ENCODE data around the gene CLEC1A. TPM values are rescaled to one million over a fixed set of nuclear protein-coding genes. Genes with fewer than 3 reads are reported as not detected.

The CLEC1A gene
- total RNA-seq, 2 donors from 2014 or later = 0.93 to 2.8 TPM

GRCh38 chr12:10101042-10101579, 2.3 kb upstream of the CLEC1A start:
- H3K36me3 ChIP-seq = no peaks in the 10 kb centered on the region
- peaks cover 0 to 14% of the 10 kb centered on the region in 2 donors for H3K4me1 ChIP-seq
- no peak for TF ChIP-seq CTCF (IDR thresholded peaks at IDR 0.05)
- no peaks in the 10 kb centered on the region for H3K9me3 ChIP-seq
- H3K27ac ChIP-seq = no peak overlapping the region
- no peaks in the 10 kb centered on the region for H3K27me3 ChIP-seq
- H3K4me3 ChIP-seq = no peak overlapping the region
- no peak for DNase-seq (ENCODE audit: low spot score)

- peak overlapping the region in 1 of 2 donors; percentile 4 for H3K4me3 ChIP-seq
- no peaks in the 10 kb centered on the region for H3K9me3 ChIP-seq
- H3K36me3 ChIP-seq = no peaks in the 10 kb centered on the region
- no peak for DNase-seq (ENCODE audit: low spot score)
- H3K27me3 ChIP-seq = no peaks in the 10 kb centered on the region
- no peak for TF ChIP-seq CTCF (IDR thresholded peaks at IDR 0.05)
- H3K4me1 ChIP-seq = peaks cover 0 to 14% of the 10 kb centered on the region in 2 donors
- H3K27ac ChIP-seq = peak overlapping the region; percentile 66 to 71
These were observed 1.3 kb downstream of the CLEC1A start for GRCh38 chr12:10097521-10097920.

GRCh38 chr12:10095971-10096370, 2.8 kb downstream of the CLEC1A start:
- TF ChIP-seq CTCF (IDR thresholded peaks at IDR 0.05) = no peak
- peak overlapping the region in 1 of 2 donors; percentile 3 for H3K4me3 ChIP-seq
- no peaks in the 10 kb centered on the region for H3K36me3 ChIP-seq
- DNase-seq (ENCODE audit: low spot score) = no peak
- H3K4me1 ChIP-seq = peaks cover 0 to 3% of the 10 kb centered on the region in 2 donors
- H3K27me3 ChIP-seq = no peaks in the 10 kb centered on the region
- peak overlapping the region; percentile 66 to 71 for H3K27ac ChIP-seq
- no peaks in the 10 kb centered on the region for H3K9me3 ChIP-seq

GRCh38 chr12:10094646-10095395, 4.0 kb downstream of the CLEC1A start:
- H3K27me3 ChIP-seq = no peaks in the 10 kb centered on the region
- no peak for DNase-seq (ENCODE audit: low spot score)
- H3K4me3 ChIP-seq = no peak overlapping the region
- H3K36me3 ChIP-seq = no peaks in the 10 kb centered on the region
- no peak for TF ChIP-seq CTCF (IDR thresholded peaks at IDR 0.05)
- H3K9me3 ChIP-seq = no peaks in the 10 kb centered on the region
- no peaks in the 10 kb centered on the region for H3K4me1 ChIP-seq
- peak overlapping the region; percentile 23 to 66 for H3K27ac ChIP-seq

GRCh38 chr12:10088955-10089900, 9.6 kb downstream of the CLEC1A start:
- no peak for DNase-seq (ENCODE audit: low spot score)
- no peaks in the 10 kb centered on the region for H3K27me3 ChIP-seq
- peaks cover 0 to 4% of the 10 kb centered on the region in 2 donors for H3K4me1 ChIP-seq
- no peak for TF ChIP-seq CTCF (IDR thresholded peaks at IDR 0.05)
- peaks cover 0 to 12% of the 10 kb centered on the region in 2 donors for H3K9me3 ChIP-seq
- no peaks in the 10 kb centered on the region for H3K36me3 ChIP-seq
- no peak overlapping the region for H3K4me3 ChIP-seq
- no peak overlapping the region for H3K27ac ChIP-seq

All from right atrium auricular region (tissue), 2 donors.